ENCODE data around the gene NSL1.
"Not testable (repeated sequence)": the region's sequence is repeated elsewhere in the genome, so short reads cannot be mapped to it uniquely, and the experiment has no call there.

NSL1 gene, protein sequence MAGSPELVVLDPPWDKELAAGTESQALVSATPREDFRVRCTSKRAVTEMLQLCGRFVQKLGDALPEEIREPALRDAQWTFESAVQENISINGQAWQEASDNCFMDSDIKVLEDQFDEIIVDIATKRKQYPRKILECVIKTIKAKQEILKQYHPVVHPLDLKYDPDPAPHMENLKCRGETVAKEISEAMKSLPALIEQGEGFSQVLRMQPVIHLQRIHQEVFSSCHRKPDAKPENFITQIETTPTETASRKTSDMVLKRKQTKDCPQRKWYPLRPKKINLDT
- 19.5 to 71.2 (median 44.4) reads per million in 9 experiments for total RNA-seq

DNA sequence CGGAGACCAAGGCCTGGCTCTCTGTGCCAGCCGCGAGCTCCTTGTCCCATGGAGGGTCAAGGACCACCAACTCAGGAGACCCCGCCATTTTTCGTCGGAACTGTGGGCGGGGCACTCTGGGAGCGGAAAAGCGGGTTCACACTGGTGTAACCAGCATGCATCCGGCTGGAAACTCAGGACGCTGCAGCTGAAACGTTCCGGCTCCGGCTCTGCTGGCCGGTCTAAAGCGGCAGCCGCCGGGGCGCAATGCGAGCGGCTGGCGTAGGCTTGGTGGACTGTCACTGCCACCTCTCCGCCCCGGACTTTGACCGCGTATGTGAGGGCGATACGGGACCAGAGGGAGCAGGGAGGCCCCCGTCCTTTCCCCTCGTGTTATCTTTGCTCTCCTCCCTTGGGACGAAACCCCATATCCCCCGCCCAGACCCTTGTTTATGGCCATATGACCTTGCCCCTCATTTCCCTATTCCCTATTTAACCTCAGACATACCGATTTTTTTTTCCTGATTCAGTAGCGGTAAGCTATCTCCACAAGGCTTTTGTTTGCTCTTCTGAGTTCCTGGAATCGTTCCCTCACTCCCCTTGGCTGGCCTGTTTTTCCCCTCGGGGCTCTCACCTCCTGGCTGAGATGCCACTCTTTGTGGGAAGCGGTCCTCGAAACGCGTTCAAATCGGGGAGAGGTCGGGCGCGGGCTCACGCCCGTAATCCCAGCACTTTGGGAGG, at the start of gene NSL1, which contains the start of gene TATDN3:
Gene NSL1 (minus strand): TSS at position 102 of the 720 bp plus-strand sequence. CDS start 14 bp downstream, at position 88.
Gene TATDN3 (plus strand): TSS at position 219 of the 720 bp plus-strand sequence. CDS start 28 bp downstream, at position 247.
- peak within 1 kb of the TSS; percentile 98 to 100 for H3K4me3 Mint-ChIP-seq
- peak within 1 kb of the TSS; percentile 98 to 100 for H3K27ac Mint-ChIP-seq
- H3K9me3 Mint-ChIP-seq = no peaks in the 10 kb centered on the region
- peaks cover 30 to 38% of the 10 kb centered on the region in 2 donors for H3K4me1 Mint-ChIP-seq (ENCODE audit: low read depth in 2 of 2)
- peak; percentile 96 to 98 (median 97) for DNase-seq
- H3K36me3 Mint-ChIP-seq (ENCODE audit: insufficient read depth) = peaks cover 25% of the 10 kb centered on the region
- peak; percentile 90 for ATAC-seq (replicated peaks)
- no peaks in the 10 kb centered on the region for H3K27me3 Mint-ChIP-seq

DNA sequence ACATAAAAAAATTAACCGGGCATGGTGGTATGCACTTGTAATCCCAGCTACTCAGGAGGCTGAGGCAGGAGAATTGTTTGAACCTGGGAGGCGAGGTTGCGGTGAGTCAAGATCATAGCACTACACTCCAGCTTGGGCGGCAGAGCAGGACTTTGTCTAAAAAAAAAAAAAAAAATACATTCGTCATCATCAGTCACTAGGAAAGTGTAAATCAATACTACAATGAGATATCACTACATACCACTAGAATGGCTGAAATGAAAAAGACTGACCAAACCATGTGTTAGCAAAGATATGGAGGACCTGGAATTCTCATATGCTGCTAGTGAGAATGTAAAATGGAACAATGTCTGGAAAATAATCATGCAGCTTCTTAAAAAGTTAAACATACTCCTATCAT, 46.6 kb upstream of the NSL1 start:
- H3K27ac Mint-ChIP-seq = no peak overlapping the region
- H3K4me3 Mint-ChIP-seq = no peak overlapping the region
- DNase-seq = no peak
- H3K27me3 Mint-ChIP-seq = no peaks in the 10 kb centered on the region
- no peaks in the 10 kb centered on the region for H3K36me3 Mint-ChIP-seq (ENCODE audit: insufficient read depth)
- H3K9me3 Mint-ChIP-seq = no peaks in the 10 kb centered on the region
- peaks cover 6 to 8% of the 10 kb centered on the region in 2 donors for H3K4me1 Mint-ChIP-seq (ENCODE audit: low read depth in 2 of 2)
- ATAC-seq (replicated peaks) = no peak

DNA sequence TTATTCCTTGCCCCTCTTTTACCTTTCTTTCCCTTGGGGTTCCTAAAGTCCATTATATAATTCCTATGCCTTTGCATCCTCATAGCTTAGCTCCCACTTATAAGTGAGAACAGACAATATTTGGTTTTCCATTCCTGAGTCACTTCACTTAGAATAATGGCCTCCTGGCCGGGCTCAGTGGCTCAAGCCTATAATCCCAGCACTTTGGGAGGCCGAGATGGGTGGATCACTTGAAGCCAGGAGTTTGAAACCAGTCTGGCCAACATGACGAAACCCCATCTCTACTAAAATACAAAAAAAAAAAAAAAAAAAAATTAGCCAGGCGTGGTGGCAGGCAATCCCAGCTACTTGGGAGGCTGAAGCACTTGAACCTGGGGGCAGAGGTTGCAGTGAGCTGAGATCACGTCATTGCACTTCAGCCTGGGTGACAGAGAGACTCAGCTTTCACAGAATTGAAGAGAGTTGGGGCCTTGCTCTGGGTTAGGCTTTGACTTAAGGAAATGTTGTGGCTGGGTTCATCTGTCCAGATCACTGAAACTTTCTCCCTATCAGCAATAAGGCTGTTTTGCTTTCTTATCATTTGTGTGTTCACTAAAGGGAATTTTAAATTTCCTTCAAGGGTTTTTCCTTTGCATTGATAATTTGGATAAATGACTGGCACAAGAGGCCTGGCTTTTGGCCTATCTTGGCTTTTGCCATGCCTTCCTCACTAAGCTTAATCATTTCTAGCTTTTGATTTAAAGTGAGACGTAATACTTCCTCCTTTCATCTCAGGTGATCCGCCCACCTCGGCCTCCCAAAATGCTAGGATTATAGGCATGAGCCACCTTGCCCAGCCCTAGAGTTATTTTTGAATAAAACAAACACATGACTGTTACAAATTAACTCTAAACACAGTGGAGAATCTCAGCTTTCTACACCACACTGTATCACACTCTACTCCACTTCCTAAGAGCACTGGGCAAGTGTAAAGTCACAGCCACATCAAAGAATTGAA, 41.9 kb upstream of the NSL1 start:
- Mint-ChIP-seq H3K4me3 (peak overlapping the region in 1 of 2 donors; percentile 27), H3K27ac (peak overlapping the region in 1 of 2 donors; percentile 54)
- H3K27me3 Mint-ChIP-seq; H3K4me1 Mint-ChIP-seq (ENCODE audit: low read depth in 2 of 2); DNase-seq; H3K9me3 Mint-ChIP-seq; H3K36me3 Mint-ChIP-seq (ENCODE audit: insufficient read depth): not testable (repeated sequence)
- peak; percentile 89 for ATAC-seq (replicated peaks)

DNA sequence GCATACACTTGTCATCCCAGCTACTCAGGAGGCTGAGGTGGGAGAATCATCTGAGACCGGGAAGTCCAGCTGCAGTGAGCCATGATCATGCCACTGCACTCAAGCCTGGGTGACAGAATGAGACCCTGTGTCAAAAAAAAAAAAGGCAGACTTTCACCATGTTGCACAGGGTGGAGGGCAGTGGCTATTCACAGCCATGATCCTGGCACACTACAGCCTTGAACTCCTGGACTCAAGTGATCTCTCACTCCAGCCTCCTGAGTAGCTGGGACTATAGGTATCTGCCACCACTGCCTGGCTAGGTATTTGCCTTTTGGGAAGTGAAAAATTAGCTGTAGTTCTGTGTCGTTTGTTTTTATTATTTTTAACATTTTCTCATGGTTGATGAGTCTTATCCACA, 36.8 kb upstream of the NSL1 start:
- no peak overlapping the region for H3K4me3 Mint-ChIP-seq
- peaks cover 8 to 9% of the 10 kb centered on the region in 2 donors for H3K9me3 Mint-ChIP-seq
- H3K36me3 Mint-ChIP-seq (ENCODE audit: insufficient read depth) = no peaks in the 10 kb centered on the region
- DNase-seq (no peak), ATAC-seq (replicated peaks) (no peak)
- no peak overlapping the region for H3K27ac Mint-ChIP-seq
- H3K4me1 Mint-ChIP-seq (ENCODE audit: low read depth in 2 of 2) = no peaks in the 10 kb centered on the region
- H3K27me3 Mint-ChIP-seq = peaks cover 12 to 14% of the 10 kb centered on the region in 2 donors

DNA sequence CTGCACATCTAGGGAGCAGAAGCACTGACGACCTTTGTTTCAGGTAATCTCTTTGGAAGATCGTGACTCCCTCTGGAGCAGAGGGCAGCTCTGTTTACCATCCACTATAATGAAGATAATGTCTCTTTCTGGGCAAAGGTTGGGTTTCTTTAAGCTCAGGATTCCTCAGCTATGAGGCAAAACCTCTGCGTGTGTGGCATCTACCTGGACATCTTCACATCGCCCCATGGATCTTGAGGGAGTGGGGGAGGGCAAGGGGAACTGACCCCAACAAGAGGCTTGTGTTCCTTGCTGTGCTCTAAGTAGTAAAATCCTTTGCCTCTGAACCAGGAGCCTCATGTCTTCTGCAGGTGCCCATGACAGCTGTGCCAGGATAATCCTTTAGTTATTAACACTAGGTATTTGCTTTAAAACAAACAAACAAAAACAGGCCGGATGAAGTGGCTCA, 36.3 kb upstream of the NSL1 start:
- H3K27ac Mint-ChIP-seq = no peak overlapping the region
- H3K9me3 Mint-ChIP-seq = peaks cover 8 to 9% of the 10 kb centered on the region in 2 donors
- H3K4me1 Mint-ChIP-seq (ENCODE audit: low read depth in 2 of 2) = no peaks in the 10 kb centered on the region
- H3K27me3 Mint-ChIP-seq = peaks cover 12 to 14% of the 10 kb centered on the region in 2 donors
- H3K36me3 Mint-ChIP-seq (ENCODE audit: insufficient read depth) = no peaks in the 10 kb centered on the region
- no peak overlapping the region for H3K4me3 Mint-ChIP-seq
- no peak for DNase-seq
- no peak for ATAC-seq (replicated peaks)

DNA sequence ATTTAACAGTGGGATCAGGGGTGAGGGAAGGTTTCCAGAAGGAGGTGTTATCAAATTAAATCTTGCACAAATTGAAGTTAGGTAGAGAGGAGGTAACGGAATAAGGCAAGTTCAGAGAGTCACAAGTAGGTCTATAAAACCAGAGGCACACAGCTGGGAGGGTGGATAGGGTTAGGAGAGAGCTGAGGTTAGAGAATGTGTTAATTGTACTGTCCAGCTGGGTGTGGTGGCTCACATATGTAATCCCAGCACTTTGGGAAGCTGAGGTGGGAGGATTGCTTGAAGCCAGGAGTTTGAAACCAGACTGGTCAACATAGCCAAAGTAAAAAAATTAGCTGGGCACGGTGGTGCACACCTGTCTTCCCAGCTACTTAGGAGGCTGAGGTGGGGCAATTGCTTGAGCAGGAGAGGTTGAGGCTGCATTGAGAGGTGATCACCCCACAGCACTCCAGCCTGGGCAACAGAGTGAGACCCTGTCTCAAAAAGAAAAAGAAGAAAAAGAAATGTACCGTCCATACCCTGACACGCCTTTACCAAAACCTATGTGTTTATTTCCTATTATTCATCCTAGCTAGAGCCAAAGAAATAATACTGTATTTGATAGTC, 35.7 kb upstream of the NSL1 start:
- Mint-ChIP-seq H3K4me3 (no peak overlapping the region), H3K27ac (no peak overlapping the region), H3K4me1 (ENCODE audit: low read depth in 2 of 2) (no peaks in the 10 kb centered on the region), H3K27me3 (peaks cover 12 to 14% of the 10 kb centered on the region in 2 donors), H3K36me3 (ENCODE audit: insufficient read depth) (no peaks in the 10 kb centered on the region), H3K9me3 (peaks cover 8 to 9% of the 10 kb centered on the region in 2 donors)
- DNase-seq (no peak), ATAC-seq (replicated peaks) (no peak)

DNA sequence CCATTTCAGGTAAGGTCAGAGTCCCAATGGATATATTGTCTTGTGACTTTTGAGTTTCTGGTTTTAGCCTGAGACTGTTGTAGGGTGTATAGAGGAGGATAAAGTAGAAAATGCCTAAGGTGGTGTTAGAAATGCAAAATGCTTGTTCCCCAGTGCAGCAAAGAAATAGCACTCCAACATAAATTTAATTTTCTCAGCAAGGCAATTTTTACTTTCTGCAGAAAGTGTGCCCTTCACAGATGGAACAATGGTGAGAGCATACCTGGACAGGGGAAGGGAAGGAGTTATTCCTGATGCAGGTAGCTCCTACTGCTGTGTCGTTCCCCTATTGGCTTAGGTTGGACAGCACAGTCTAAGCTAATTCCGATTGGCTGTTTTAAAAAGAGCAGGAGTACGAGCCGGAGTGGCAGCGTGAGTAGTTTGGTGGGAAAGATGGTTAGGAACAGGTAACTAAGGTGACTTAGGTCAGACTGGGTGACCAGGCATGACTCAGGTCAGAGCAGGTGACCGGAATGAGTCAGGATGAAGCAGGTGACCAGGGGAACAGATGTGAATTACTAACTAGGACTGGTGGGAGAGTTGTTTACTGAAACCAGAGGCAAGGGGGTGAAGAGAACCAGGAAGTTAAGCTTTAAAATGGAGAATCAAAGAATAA, 34.3 kb upstream of the NSL1 start:
- H3K36me3 Mint-ChIP-seq (ENCODE audit: insufficient read depth) = no peaks in the 10 kb centered on the region
- ATAC-seq (replicated peaks) = no peak
- H3K4me3 Mint-ChIP-seq = no peak overlapping the region
- H3K4me1 Mint-ChIP-seq (ENCODE audit: low read depth in 2 of 2) = no peaks in the 10 kb centered on the region
- DNase-seq = no peak
- H3K27me3 Mint-ChIP-seq = peaks cover 12 to 14% of the 10 kb centered on the region in 2 donors
- no peak overlapping the region for H3K27ac Mint-ChIP-seq
- H3K9me3 Mint-ChIP-seq = peaks cover 8 to 9% of the 10 kb centered on the region in 2 donors

DNA sequence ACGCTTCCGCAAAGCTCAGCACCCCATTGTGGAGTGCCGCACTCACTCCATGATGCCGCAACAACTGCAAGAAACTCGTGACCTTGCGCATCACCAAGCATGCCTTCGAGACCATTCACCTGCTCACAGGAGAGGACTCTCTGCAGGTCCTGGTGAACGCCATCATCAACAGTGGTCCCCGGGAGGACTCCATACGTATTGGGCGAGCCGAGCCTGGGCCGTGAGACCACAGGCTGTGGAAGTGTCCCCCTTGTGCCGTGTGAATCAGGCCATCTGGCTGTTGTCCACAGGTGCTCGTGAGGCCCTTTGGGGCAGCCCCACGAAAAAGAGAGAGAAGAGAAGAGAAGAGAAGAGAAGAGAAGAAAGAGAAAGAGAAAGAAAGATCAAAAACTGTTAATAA, 32.6 kb upstream of the NSL1 start:
- Mint-ChIP-seq H3K36me3 (ENCODE audit: insufficient read depth) (no peaks in the 10 kb centered on the region), H3K27me3 (peaks cover 12 to 14% of the 10 kb centered on the region in 2 donors)

DNA sequence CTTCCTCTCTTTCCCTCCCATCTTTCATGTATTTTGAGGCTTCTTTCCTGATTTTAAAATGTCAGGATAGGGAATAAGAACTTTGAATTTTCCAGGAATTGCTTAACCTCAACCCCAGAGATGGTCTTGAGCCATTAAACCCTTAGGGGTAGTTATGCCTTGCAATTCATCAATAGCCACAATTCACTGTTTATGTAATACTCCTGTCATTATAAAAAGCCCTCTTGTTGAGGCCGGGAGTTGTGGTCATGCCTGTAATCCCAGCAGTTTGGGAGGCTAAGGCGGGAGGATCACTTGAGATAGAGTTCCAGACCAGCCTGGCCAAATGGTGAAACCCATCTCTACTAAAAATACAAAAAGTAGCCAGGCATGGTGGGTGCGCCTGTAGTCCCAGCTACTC, 31.4 kb upstream of the NSL1 start:
- H3K9me3 Mint-ChIP-seq = peaks cover 8 to 9% of the 10 kb centered on the region in 2 donors
- H3K4me3 Mint-ChIP-seq = no peak overlapping the region
- H3K4me1 Mint-ChIP-seq (ENCODE audit: low read depth in 2 of 2) = no peaks in the 10 kb centered on the region
- no peak overlapping the region for H3K27ac Mint-ChIP-seq
- DNase-seq (no peak), ATAC-seq (replicated peaks) (no peak)
- H3K36me3 Mint-ChIP-seq (ENCODE audit: insufficient read depth) = no peaks in the 10 kb centered on the region
- peaks cover 12 to 13% of the 10 kb centered on the region in 2 donors for H3K27me3 Mint-ChIP-seq

More for the DNA sequence above, 32.6 kb upstream of the NSL1 start:
- no peak overlapping the region for H3K4me3 Mint-ChIP-seq
- peaks cover 8 to 9% of the 10 kb centered on the region in 2 donors for H3K9me3 Mint-ChIP-seq
- ATAC-seq (replicated peaks) (no peak), DNase-seq (no peak)
- H3K4me1 Mint-ChIP-seq (ENCODE audit: low read depth in 2 of 2) = no peaks in the 10 kb centered on the region
- no peak overlapping the region for H3K27ac Mint-ChIP-seq

DNA sequence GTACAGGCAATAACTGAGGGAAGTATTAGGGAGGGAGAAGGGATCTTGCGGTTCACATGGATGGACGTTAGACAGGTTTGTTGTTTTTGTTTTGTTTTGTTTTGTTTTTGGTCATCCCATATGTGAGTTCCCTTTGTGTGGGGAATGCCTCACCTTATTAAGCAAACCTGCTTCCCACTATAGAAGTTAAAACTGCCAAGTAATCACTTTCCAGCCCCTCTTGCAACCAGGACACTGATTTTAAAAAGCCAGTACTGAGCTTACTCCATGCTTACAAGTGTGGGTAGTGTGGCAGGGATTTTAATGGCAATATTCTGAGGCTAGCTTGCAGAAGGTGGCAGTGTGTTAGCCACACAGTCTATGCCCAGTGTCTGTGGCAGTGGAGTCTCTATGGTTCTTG, 29.4 kb upstream of the NSL1 start:
- no peak for ATAC-seq (replicated peaks)
- H3K4me1 Mint-ChIP-seq (ENCODE audit: low read depth in 2 of 2) = no peaks in the 10 kb centered on the region
- no peaks in the 10 kb centered on the region for H3K36me3 Mint-ChIP-seq (ENCODE audit: insufficient read depth)
- no peak overlapping the region for H3K4me3 Mint-ChIP-seq
- no peak overlapping the region for H3K27ac Mint-ChIP-seq
- no peaks in the 10 kb centered on the region for H3K27me3 Mint-ChIP-seq
- DNase-seq = no peak
- peaks cover 5 to 7% of the 10 kb centered on the region in 2 donors for H3K9me3 Mint-ChIP-seq

DNA sequence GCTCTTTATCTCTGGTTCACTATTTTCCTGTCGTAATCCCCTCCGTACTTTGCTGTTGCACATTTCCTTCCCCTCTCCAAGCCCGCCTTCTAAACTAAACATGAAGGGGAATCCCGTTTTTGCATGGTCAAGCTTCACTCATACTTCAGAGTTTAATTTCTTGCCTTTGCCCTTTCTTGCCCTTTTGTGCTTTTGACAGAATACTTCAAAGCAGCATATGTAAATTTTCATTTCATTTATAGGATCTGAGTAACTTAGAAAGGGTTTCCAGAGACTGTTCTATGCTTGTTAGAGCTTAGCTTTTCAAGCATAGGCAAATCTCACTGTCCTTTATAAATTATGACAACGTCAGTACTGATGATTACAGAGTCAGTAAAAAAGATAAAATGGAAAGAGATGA, 28.1 kb upstream of the NSL1 start:
- H3K27ac Mint-ChIP-seq = no peak overlapping the region
- ATAC-seq (replicated peaks) (no peak), DNase-seq (no peak)
- no peaks in the 10 kb centered on the region for H3K9me3 Mint-ChIP-seq
- no peaks in the 10 kb centered on the region for H3K36me3 Mint-ChIP-seq (ENCODE audit: insufficient read depth)
- H3K4me1 Mint-ChIP-seq (ENCODE audit: low read depth in 2 of 2) = no peaks in the 10 kb centered on the region
- no peak overlapping the region for H3K4me3 Mint-ChIP-seq
- H3K27me3 Mint-ChIP-seq = no peaks in the 10 kb centered on the region

DNA sequence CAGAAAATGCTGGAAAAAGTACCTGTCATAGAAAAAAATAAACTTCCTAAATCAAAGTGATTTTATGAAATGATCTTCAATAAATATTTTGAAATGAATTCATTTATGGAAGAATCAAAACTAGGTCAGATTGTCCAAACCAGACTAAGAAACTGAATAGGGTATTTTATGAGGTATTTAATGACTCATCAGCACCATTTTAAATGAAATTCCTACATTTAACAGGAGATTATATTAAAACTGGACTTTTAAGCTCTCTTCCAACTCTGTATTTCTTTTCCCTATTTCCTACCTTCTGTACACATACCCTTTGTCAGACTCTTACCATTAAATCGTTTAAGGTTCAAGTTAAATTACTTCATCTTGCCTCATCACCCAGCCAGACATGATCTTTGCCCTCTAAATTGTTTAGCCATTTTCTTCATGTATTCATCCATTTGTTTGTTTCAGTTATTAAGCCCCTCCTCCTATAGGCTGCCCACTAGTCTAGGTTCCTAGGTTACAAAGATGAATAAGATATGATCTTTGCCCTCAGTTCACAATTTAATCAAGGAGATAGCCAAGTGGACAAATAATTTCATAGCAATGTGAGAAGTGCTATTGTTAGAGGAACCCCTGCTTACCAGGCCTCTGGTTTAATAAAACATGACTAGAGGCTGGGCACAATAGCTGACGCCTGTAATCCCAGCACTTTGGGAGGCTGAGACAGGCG, 25.1 kb upstream of the NSL1 start:
- no peak overlapping the region for H3K27ac Mint-ChIP-seq
- no peaks in the 10 kb centered on the region for H3K9me3 Mint-ChIP-seq
- no peaks in the 10 kb centered on the region for H3K4me1 Mint-ChIP-seq (ENCODE audit: low read depth in 2 of 2)
- H3K4me3 Mint-ChIP-seq = no peak overlapping the region
- ATAC-seq (replicated peaks) (no peak), DNase-seq (no peak)
- no peaks in the 10 kb centered on the region for H3K27me3 Mint-ChIP-seq
- H3K36me3 Mint-ChIP-seq (ENCODE audit: insufficient read depth) = no peaks in the 10 kb centered on the region
